ENCODE results near the gene ZMYND8.

Gene ZMYND8

GRCh38 chr20:47167846-47168245 is 188.7 kb downstream of the ZMYND8 start:
- ATAC-seq = no peak

- ATAC-seq = no peak
Observed at GRCh38 chr20:47165376-47165865, 191.1 kb downstream of the ZMYND8 start.

- ATAC-seq = no peak
Observed at GRCh38 chr20:47164140-47164539, 192.4 kb downstream of the ZMYND8 start.

- ATAC-seq = no peak
Observed at GRCh38 chr20:47161411-47161810, 195.1 kb downstream of the ZMYND8 start.

- ATAC-seq = no peak
Observed at GRCh38 chr20:47160992-47161391, 195.5 kb downstream of the ZMYND8 start.

GRCh38 chr20:47160240-47160639 is 196.3 kb downstream of the ZMYND8 start:
- no peak for ATAC-seq

All from activated CD4-positive, CD25-positive, alpha-beta regulatory T cell treated with anti-CD3 and anti-CD28 coated beads, Interleukin-2, amount 50 U/mL, for 24 hours (primary cell).